OCI-LY3 (cell line): ENCODE results near the gene BRSK1.

Experiments
- H2AFZ ChIP-seq: fragments of 200-600, 300-600 bp; shearing (Covaris generic); 2 replicates; pipeline ENCODE4 v1.6.0; 2014; ENCODE audit warnings: antibody characterized with exemption, low read depth, low read length
- H3K27ac ChIP-seq: fragments of 200-600, 300-600 bp; sonication (generic); 2 replicates; pipeline ENCODE4 v1.5.1; 2014; ENCODE audit warnings: mild to moderate bottlenecking, low read length, moderate library complexity, mixed read lengths
- H3K27me3 ChIP-seq: fragments of 200-600, 300-600 bp; sonication (generic); 2 replicates; pipeline ENCODE4 v1.6.1; 2014; ENCODE audit warnings: low read depth, low read length, mixed read lengths
- H3K36me3 ChIP-seq: fragments of 200-600, 300-600 bp; sonication (generic); replicated peaks from 2 replicates; pipeline ENCODE3; 2014; ENCODE audit warnings: low read depth, low read length, mixed read lengths
- H3K4me1 ChIP-seq: fragments of 300-600, 200-600 bp; sonication (generic); 2 replicates; pipeline ENCODE4 v1.6.1; 2014; ENCODE audit warnings: low read length, mixed read lengths
- H3K4me2 ChIP-seq: fragments of 200-600, 300-600 bp; sonication (generic); 2 replicates; pipeline ENCODE4 v1.6.1; 2014; ENCODE audit warnings: low read length, mixed read lengths
- H3K4me3 ChIP-seq: fragments of 300-600, 200-600 bp; sonication (generic); 2 replicates; pipeline ENCODE4 v1.5.1; 2014; ENCODE audit warnings: antibody characterized with exemption, mild to moderate bottlenecking, low read length, moderate library complexity
- H3K79me2 ChIP-seq: fragments of 300-600, 200-600 bp; shearing (Covaris generic); 2 replicates; pipeline ENCODE4 v1.6.1; 2014; ENCODE audit warnings: mild to moderate bottlenecking, low read length, mixed read lengths
- H3K9ac ChIP-seq: fragments of 300-600, 200-600 bp; shearing (Covaris generic); 2 replicates; pipeline ENCODE4 v1.6.0; 2014; ENCODE audit warnings: mild to moderate bottlenecking, low read length, moderate library complexity
- H3K9me3 ChIP-seq: fragments of 200-600, 300-600 bp; shearing (Covaris generic); 2 replicates; pipeline ENCODE4 v1.6.1; 2014; ENCODE audit warnings: low read length, mixed read lengths; ENCODE audit not compliant: insufficient read depth
- H4K20me1 ChIP-seq: fragments of 200-600, 300-600 bp; sonication (generic); 2 replicates; pipeline ENCODE4 v1.6.1; 2016; ENCODE audit warnings: low read length, mixed read lengths; ENCODE audit not compliant: insufficient read depth
- CTCF ChIP-seq: fragments of 200-600, 300-600 bp; sonication (generic); IDR thresholded peaks from 2 replicates; pipeline ENCODE4 v1.5.1; 2014; ENCODE audit warnings: antibody characterized with exemption, low read length, low read depth
- EZH2phosphoT487 ChIP-seq: fragments of 200-600 bp; shearing (Covaris generic); IDR thresholded peaks from 2 replicates; pipeline ENCODE4 v1.6.1; 2018; ENCODE audit warnings: antibody characterized with exemption, mixed run types, low read depth

The BRSK1 gene

GRCh38 chr19:55345818-55346724 is 62.3 kb downstream of the BRSK1 start:
- Histone ChIP-seq H3K27ac (no peak overlapping the region), H3K4me2 (no peak overlapping the region), H4K20me1 (0 out of 2 replicates have a peak, but pooled peaks cover 2% of the 10 kb centered on the region), H3K4me3 (no peak overlapping the region), H3K4me1 (peaks cover 2% of the 10 kb centered on the region; the same call in 1 of the 2 replicates), H3K79me2 (no peaks in the 10 kb centered on the region), H3K36me3 (peaks cover 5% of the 10 kb centered on the region), H3K9me3 (no peaks in the 10 kb centered on the region), H3K27me3 (no peaks in the 10 kb centered on the region), H3K9ac (no peak overlapping the region), H2AFZ (no peak overlapping the region)
- TF ChIP-seq EZH2phosphoT487 (no peak), CTCF (no peak)

- H3K27ac ChIP-seq: no peak overlapping the region
- no peaks in the 10 kb centered on the region for H3K9me3 ChIP-seq
- no peak overlapping the region for H3K4me3 ChIP-seq
- H2AFZ ChIP-seq: no peak overlapping the region
- H4K20me1 ChIP-seq: 0 out of 2 replicates have a peak, but pooled peaks cover 2% of the 10 kb centered on the region
- TF ChIP-seq EZH2phosphoT487 (no peak), CTCF (no peak)
- no peaks in the 10 kb centered on the region for H3K79me2 ChIP-seq
- H3K27me3 ChIP-seq: no peaks in the 10 kb centered on the region
- H3K9ac ChIP-seq: no peak overlapping the region
- no peak overlapping the region for H3K4me2 ChIP-seq
- H3K4me1 ChIP-seq: no peaks in the 10 kb centered on the region
- peaks cover 5% of the 10 kb centered on the region for H3K36me3 ChIP-seq
Measured at GRCh38 chr19:55346725-55347441, 63.1 kb downstream of the BRSK1 start.

- 0 out of 2 replicates have a peak, but pooled peaks cover 2% of the 10 kb centered on the region for H4K20me1 ChIP-seq
- H3K79me2 ChIP-seq: no peaks in the 10 kb centered on the region
- no peaks in the 10 kb centered on the region for H3K4me1 ChIP-seq
- no peak overlapping the region for H2AFZ ChIP-seq
- no peak overlapping the region for H3K4me3 ChIP-seq
- TF ChIP-seq CTCF (no peak), EZH2phosphoT487 (no peak)
- H3K27ac ChIP-seq: no peak overlapping the region
- no peaks in the 10 kb centered on the region for H3K27me3 ChIP-seq
- H3K9ac ChIP-seq: no peak overlapping the region
- H3K36me3 ChIP-seq: peaks cover 5% of the 10 kb centered on the region
- H3K9me3 ChIP-seq: no peaks in the 10 kb centered on the region
- H3K4me2 ChIP-seq: no peak overlapping the region
Measured at GRCh38 chr19:55347442-55348009, 63.7 kb downstream of the BRSK1 start.
